ENCODE measurements around the gene PRKCQ. TPM values are rescaled to one million over a fixed set of nuclear protein-coding genes. Genes with fewer than 3 reads are reported as not detected.
"Not testable (repeated sequence)": the region's sequence is repeated elsewhere in the genome, so short reads cannot be mapped to it uniquely, and the experiment has no call there.

PRKCQ gene
- total RNA-seq, 3 donors from 2014 or later, result 0.64 to 1.8 (median 0.98) TPM

GRCh38 chr10:6589287-6590094 is 9.4 kb upstream of the PRKCQ start:
- Histone ChIP-seq H3K9me3 (no peaks in the 10 kb centered on the region), H3K27me3 (no peaks in the 10 kb centered on the region), H3K27ac (no peak overlapping the region), H3K4me3 (no peak overlapping the region), H3K4me1 (no peaks in the 10 kb centered on the region), H3K36me3 (no peaks in the 10 kb centered on the region)
- intact Hi-C loops (cut with DNase I; ENCODE audit: low total_unique reads), result no loop called here
- TF ChIP-seq CTCF (IDR thresholded peaks at IDR 0.05) (no peak), POLR2A (IDR thresholded peaks at IDR 0.05) (no peak), POLR2AphosphoS5 (IDR thresholded peaks at IDR 0.05) (no peak)
- DNase-seq (ENCODE audit: low spot score in 2 of 2), result no peak

GRCh38 chr10:6588845-6589244 is 8.8 kb upstream of the PRKCQ start:
- no peaks in the 10 kb centered on the region for H3K4me1 ChIP-seq
- H3K27ac ChIP-seq, result no peak overlapping the region
- intact Hi-C loops (cut with DNase I; ENCODE audit: low total_unique reads), result no loop called here
- H3K27me3 ChIP-seq, result no peaks in the 10 kb centered on the region
- DNase-seq (ENCODE audit: low spot score in 2 of 2), result no peak
- no peaks in the 10 kb centered on the region for H3K9me3 ChIP-seq
- no peak overlapping the region for H3K4me3 ChIP-seq
- TF ChIP-seq CTCF (IDR thresholded peaks at IDR 0.05), result no peak
- no peak for TF ChIP-seq POLR2A (IDR thresholded peaks at IDR 0.05)
- no peaks in the 10 kb centered on the region for H3K36me3 ChIP-seq

- no peak for TF ChIP-seq POLR2A (IDR thresholded peaks at IDR 0.05)
- TF ChIP-seq POLR2AphosphoS5 (IDR thresholded peaks at IDR 0.05), result no peak
- no peak for TF ChIP-seq CTCF (IDR thresholded peaks at IDR 0.05)
- Histone ChIP-seq H3K27me3 (no peaks in the 10 kb centered on the region), H3K4me1 (no peaks in the 10 kb centered on the region), H3K27ac (no peak overlapping the region), H3K9me3 (no peaks in the 10 kb centered on the region), H3K4me3 (no peak overlapping the region), H3K36me3 (no peaks in the 10 kb centered on the region)
- intact Hi-C loops (cut with DNase I; ENCODE audit: low total_unique reads), result no loop called here
- DNase-seq (ENCODE audit: low spot score in 2 of 2), result no peak
Measured at GRCh38 chr10:6588082-6588481, 8.0 kb upstream of the PRKCQ start.

- DNase-seq (ENCODE audit: low spot score in 2 of 2), result no peak
- Histone ChIP-seq H3K27ac (no peak overlapping the region), H3K27me3 (no peaks in the 10 kb centered on the region), H3K9me3 (no peaks in the 10 kb centered on the region), H3K36me3 (no peaks in the 10 kb centered on the region), H3K4me1 (no peaks in the 10 kb centered on the region), H3K4me3 (no peak overlapping the region)
- TF ChIP-seq POLR2AphosphoS5 (IDR thresholded peaks at IDR 0.05) (no peak), POLR2A (IDR thresholded peaks at IDR 0.05) (no peak), CTCF (IDR thresholded peaks at IDR 0.05) (no peak)
- intact Hi-C loops (cut with DNase I; ENCODE audit: low total_unique reads), result no loop called here
Measured at GRCh38 chr10:6586501-6586900, 6.4 kb upstream of the PRKCQ start.

GRCh38 chr10:6583447-6583846 is 3.4 kb upstream of the PRKCQ start:
- Histone ChIP-seq H3K27me3 (peaks cover 0 to 10% of the 10 kb centered on the region in 2 donors), H3K27ac (no peak overlapping the region), H3K4me3 (no peak overlapping the region), H3K9me3 (no peaks in the 10 kb centered on the region), H3K36me3 (no peaks in the 10 kb centered on the region), H3K4me1 (no peaks in the 10 kb centered on the region)
- intact Hi-C loops (cut with DNase I; ENCODE audit: low total_unique reads), result no loop called here
- TF ChIP-seq POLR2A (IDR thresholded peaks at IDR 0.05) (no peak), POLR2AphosphoS5 (IDR thresholded peaks at IDR 0.05) (no peak), CTCF (IDR thresholded peaks at IDR 0.05) (no peak)
- no peak for DNase-seq (ENCODE audit: low spot score in 2 of 2)

GRCh38 chr10:6582913-6583312 is 2.8 kb upstream of the PRKCQ start:
- H3K4me1 ChIP-seq; H3K36me3 ChIP-seq; DNase-seq (ENCODE audit: low spot score in 2 of 2); H3K27ac ChIP-seq; intact Hi-C loops (cut with DNase I; ENCODE audit: low total_unique reads); H3K4me3 ChIP-seq; H3K9me3 ChIP-seq: not testable (repeated sequence)
- peaks cover 0 to 10% of the 10 kb centered on the region in 2 donors for H3K27me3 ChIP-seq

Measured in breast epithelium (tissue), 4 donors.